ENCODE measurements around the gene TFDP2.
"Not testable (repeated sequence)": the region's sequence is repeated elsewhere in the genome, so short reads cannot be mapped to it uniquely, and the experiment has no call there.

TFDP2 gene

GRCh38 chr3:141928631-141929270 lies 220.6 kb downstream of the TFDP2 start:
- DNase-seq (ENCODE audit: low read depth in 2 of 2) = no peak

- no peak for DNase-seq (ENCODE audit: low read depth in 2 of 2)
Observed at GRCh38 chr3:141926929-141927328, 222.4 kb downstream of the TFDP2 start.

DNA sequence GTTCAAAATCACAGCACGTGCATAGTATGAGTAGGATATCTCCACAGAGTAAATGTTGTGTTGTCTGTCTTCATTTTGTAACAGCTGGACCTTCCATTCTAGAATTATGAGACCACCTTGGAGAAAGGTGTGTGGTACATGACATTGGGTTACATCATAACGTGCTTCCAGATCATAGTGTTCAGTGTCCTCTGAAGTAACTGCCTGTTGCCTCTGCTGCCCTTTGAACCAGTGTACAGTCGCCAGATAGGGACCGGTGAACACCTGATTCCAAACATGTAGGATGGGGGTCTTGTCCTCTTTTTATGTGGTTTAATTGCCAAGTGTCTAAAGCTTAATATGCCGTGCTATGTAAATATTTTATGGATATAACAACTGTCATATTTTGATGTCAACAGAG lies 223.7 kb downstream of the TFDP2 start:
- not testable (repeated sequence) for DNase-seq (ENCODE audit: low read depth in 2 of 2)

- no peak for DNase-seq (ENCODE audit: low read depth in 2 of 2)
Observed at GRCh38 chr3:141921316-141921715, 228.0 kb downstream of the TFDP2 start.

- DNase-seq (ENCODE audit: low read depth in 2 of 2) = no peak
Observed at GRCh38 chr3:141920701-141921100, 228.6 kb downstream of the TFDP2 start.

- no peak for DNase-seq (ENCODE audit: low read depth in 2 of 2)
Observed at GRCh38 chr3:141915766-141916165, 233.6 kb downstream of the TFDP2 start.

- DNase-seq (ENCODE audit: low read depth in 2 of 2) = no peak
Observed at GRCh38 chr3:141915016-141915415, 234.3 kb downstream of the TFDP2 start.

DNA sequence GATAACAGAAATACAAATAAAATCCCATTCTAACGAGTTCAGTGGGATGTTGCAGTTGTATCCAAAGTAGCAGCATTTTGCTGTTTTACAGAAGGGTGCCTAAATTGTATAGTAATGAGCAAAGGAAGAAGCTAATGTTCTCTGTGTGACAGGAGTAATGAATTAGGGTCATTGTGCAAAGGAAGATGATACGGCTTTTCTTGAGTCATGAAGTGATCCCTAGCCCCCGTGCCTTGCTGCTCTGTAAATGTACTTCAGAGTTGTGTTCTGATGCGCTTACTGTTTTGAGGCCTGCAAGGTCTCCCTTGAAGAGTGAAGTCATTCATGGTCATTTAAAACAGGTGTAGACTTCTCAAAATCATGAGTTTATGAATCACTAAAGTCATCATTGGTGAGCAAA lies 235.0 kb downstream of the TFDP2 start:
- no peak for DNase-seq (ENCODE audit: low read depth in 2 of 2)

DNA sequence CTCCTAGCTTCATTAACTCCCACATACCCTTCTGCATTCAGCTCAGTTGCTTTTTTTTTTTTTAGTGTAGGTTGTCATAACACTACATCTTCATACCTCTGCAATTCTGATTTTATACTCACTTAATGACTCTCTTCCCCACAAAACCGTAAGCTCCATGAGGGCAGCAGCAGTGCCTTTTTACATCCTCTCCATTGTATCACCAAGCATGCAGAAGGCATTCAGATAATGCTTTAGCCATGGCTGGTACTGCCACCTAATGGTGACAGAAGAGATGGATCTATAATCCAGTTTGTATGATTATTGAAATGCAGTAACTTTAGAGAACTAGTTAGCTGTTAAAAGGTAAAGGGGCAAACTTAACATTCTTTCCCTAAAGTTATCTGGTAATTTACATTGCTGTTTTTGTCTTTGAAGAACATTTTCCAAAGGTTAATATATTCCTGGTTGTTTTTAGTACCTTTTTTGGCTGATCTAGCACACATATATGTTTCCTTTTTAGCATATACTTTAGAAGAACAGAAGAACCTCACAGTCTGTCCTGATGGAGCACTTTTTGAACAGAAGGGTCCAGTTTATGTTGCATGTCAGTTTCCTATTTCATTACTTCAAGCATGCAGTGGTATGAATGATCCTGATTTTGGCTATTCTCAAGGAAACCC lies 236.1 kb downstream of the TFDP2 start:
- DNase-seq (ENCODE audit: low read depth in 2 of 2) = peak in 1 of 2 donors; percentile 34

GRCh38 chr3:141909986-141910385 lies 239.4 kb downstream of the TFDP2 start:
- not testable (repeated sequence) for DNase-seq (ENCODE audit: low read depth in 2 of 2)

- DNase-seq (ENCODE audit: low read depth in 2 of 2) = no peak
Observed at GRCh38 chr3:141909408-141909807, 239.9 kb downstream of the TFDP2 start.

DNA sequence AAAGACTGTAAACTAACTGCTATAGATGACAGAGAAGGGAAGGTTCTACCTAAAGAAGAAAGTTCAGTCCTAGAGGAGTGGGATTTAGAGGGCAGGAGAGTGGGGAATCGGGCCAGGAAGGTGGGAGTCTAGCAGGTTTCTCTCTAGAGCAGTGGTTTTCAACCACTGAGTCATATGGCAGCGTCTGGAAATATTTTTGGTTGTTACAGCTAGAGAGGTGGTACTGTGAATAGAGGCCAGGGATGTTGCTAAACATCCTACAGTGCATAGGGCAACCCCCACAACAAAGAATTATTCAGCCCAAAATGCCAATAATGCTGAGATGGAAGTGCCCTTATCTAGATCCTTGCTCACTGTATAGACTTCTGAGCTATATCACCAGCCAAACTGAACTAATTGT lies 244.2 kb downstream of the TFDP2 start:
- no peak for DNase-seq (ENCODE audit: low read depth in 2 of 2)

DNA sequence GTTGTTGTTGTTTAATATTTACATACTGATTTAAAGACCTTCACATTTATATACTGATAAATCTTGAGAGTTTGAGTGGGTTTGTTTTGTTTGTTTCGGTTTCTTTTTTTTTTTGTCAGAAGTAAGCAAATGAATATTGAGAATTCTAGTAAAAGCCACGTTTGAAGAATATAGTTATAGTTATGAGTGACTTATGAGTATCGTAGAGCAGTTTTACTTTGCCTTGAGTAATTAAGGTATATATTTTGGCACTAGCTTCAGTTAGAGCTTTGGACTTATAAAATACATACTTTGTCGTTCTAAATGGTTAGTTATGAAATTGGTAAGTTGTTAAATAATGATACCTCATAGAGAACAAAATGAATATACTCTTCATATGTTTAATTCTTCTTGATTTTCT lies 245.1 kb downstream of the TFDP2 start:
- DNase-seq (ENCODE audit: low read depth in 2 of 2) = no peak

- no peak for DNase-seq (ENCODE audit: low read depth in 2 of 2)
Observed at GRCh38 chr3:141901914-141902313, 247.4 kb downstream of the TFDP2 start.

- no peak for DNase-seq (ENCODE audit: low read depth in 2 of 2)
Observed at GRCh38 chr3:141900343-141900742, 249.0 kb downstream of the TFDP2 start.

DNA sequence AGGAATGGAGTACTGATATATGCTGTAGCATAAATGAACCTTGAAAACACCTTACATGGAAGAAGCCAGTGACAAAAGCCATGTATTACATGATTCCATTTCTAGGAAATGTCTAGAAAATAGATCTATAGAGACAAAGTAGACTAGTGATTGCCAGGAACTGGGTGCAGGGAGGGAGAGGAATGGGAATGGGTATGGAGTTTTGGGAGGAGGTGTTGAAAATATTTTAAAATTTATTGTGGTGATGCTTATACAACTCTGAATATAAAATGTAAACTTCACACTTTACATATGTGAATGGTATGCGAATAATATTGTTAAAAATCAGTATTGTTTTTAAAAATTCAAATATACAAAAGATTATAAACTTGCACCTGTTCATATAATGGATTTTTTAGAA lies 250.4 kb downstream of the TFDP2 start:
- DNase-seq (ENCODE audit: low read depth in 2 of 2) = no peak

DNA sequence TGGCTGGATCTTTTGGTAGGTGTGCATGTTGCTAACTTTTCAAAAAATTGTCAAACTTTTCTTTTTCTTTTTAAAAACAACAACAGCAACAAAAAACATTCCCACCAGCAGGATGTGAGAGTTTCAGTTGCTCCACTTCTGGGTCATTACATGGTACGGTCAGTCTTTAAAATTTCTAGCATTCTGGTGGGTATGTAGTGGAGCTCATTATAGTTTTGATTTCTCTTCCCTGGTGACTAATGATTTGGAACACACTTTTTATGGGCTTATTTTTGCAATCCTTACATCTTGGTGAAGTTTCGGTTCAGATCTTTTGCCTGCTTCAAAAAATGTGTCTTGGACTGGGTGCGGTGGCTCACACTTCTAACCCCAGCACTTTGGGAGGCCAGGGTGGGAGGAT lies 253.6 kb downstream of the TFDP2 start:
- DNase-seq (ENCODE audit: low read depth in 2 of 2) = no peak

DNA sequence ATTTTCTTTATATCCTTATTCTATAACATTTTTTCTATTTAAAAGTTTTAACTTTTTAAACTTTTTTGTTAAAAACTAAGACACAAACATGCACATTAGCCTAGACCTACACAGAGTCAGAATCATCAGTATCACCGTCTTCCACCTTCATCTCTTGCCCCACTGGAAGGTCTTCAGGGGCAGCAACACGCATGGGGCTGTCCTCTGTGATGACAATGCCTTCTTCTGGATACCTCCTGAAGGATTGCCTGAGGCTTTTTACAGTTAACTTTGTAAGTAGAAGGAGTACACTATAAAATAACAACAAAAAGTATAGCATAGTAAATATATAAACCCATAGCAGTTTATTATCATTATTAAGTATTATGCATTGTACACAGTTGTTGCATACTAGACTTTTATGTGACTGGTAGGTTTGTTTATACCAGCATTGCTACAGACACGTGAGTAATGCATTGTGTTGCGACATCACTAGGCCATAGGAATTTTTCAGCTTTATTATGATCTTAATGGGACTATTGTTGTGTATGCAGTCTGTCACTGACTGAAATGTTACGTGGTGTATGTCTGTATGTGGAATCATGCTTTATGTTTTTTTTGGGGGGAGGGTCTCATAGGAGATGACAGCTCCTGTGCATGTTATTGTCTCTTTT lies 254.7 kb downstream of the TFDP2 start:
- no peak for DNase-seq (ENCODE audit: low read depth in 2 of 2)

All from stimulated activated CD4-positive, alpha-beta T cell treated with anti-CD3 and anti-CD28 coated beads, Interleukin-1b, Interleukin-23, amount 100 ng/mL, for 4 hours (primary cell).